GM23338 (cell line): ENCODE data around the gene RIC3. TPM values are rescaled to one million over a fixed set of nuclear protein-coding genes. Genes with fewer than 3 reads are reported as not detected.

ENCODE experiments used
- NANOG ChIP-seq: IDR thresholded peaks from 2 replicates; pipeline ENCODE4 v1.6.1; 2016; ENCODE audit warnings: antibody characterized with exemption, borderline replicate concordance
- polyA plus RNA-seq: library from polyadenylated mRNA; unstranded; fragments of >200 nt; fragmentation: Nextera tagmentation; extraction: Ambion mirVana; gene quantifications from 2 replicates; pipeline ENCODE4 v1.2.1, GENCODE V29; 2016
- total RNA-seq: library from RNA; depleted of rRNA; stranded (reverse); fragments of >200 nt; shearing (Covaris generic); gene quantifications from 2 replicates; pipeline ENCODE4 v1.2.3, GENCODE V29; 2014
- TF ChIP-seq, protein P1 (sequence below): fragments of 250-450 bp; sonication (Bioruptor Pico); IDR thresholded peaks from 2 replicates; pipeline ENCODE4 v1.5.0; 2020; ENCODE audit warnings: mild to moderate bottlenecking, moderate library complexity
- TF ChIP-seq, protein P2 (sequence below): IDR thresholded peaks from one replicate; pipeline ENCODE4 v1.6.1; 2018; ENCODE audit warnings: antibody characterized with exemption; ENCODE audit not compliant: unreplicated experiment
- TF ChIP-seq, protein P3 (sequence below), 2 experiments: fragments of 200-600 bp in 1 of 2; sonication (generic) in 1 of 2; conservative IDR thresholded peaks; 2 replicates each; pipeline versions ENCODE4 v1.5.1 to v1.6.1; 2016 to 2017; ENCODE audit warnings: antibody characterized with exemption in 2 of 2, low read depth in 2 of 2, mild to moderate bottlenecking in 2 of 2, moderate library complexity in 1 of 2

RIC3 gene
- total and polyA plus RNA-seq, 2 experiments from 2014 or later = 17.8 to 21.3 TPM

DNA sequence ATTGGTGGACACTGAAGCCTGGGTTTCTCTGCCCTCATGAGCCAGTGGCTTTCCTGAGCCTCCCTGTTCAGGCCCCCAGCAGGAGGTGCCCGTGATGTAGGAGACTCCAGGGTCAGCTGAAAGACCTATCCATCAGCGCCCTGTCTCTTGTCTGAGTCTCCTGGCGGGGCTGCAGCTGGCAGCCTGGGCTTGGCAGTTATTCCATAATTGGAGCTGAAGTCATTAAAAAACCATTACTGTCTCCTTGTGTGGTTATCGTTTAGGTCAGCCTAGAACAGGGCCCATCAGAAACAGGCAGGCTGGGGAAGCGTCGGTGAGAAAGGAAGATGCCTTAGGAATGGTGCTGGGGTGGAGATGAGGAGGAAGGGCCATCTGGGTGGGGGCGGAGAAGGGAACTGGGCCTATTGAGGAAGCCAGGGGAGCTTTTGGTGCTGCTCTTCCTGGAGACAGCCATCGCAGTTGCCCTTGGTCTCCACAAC is 82.8 kb downstream of the RIC3 start (continued):
- TF ChIP-seq, protein P1, sequence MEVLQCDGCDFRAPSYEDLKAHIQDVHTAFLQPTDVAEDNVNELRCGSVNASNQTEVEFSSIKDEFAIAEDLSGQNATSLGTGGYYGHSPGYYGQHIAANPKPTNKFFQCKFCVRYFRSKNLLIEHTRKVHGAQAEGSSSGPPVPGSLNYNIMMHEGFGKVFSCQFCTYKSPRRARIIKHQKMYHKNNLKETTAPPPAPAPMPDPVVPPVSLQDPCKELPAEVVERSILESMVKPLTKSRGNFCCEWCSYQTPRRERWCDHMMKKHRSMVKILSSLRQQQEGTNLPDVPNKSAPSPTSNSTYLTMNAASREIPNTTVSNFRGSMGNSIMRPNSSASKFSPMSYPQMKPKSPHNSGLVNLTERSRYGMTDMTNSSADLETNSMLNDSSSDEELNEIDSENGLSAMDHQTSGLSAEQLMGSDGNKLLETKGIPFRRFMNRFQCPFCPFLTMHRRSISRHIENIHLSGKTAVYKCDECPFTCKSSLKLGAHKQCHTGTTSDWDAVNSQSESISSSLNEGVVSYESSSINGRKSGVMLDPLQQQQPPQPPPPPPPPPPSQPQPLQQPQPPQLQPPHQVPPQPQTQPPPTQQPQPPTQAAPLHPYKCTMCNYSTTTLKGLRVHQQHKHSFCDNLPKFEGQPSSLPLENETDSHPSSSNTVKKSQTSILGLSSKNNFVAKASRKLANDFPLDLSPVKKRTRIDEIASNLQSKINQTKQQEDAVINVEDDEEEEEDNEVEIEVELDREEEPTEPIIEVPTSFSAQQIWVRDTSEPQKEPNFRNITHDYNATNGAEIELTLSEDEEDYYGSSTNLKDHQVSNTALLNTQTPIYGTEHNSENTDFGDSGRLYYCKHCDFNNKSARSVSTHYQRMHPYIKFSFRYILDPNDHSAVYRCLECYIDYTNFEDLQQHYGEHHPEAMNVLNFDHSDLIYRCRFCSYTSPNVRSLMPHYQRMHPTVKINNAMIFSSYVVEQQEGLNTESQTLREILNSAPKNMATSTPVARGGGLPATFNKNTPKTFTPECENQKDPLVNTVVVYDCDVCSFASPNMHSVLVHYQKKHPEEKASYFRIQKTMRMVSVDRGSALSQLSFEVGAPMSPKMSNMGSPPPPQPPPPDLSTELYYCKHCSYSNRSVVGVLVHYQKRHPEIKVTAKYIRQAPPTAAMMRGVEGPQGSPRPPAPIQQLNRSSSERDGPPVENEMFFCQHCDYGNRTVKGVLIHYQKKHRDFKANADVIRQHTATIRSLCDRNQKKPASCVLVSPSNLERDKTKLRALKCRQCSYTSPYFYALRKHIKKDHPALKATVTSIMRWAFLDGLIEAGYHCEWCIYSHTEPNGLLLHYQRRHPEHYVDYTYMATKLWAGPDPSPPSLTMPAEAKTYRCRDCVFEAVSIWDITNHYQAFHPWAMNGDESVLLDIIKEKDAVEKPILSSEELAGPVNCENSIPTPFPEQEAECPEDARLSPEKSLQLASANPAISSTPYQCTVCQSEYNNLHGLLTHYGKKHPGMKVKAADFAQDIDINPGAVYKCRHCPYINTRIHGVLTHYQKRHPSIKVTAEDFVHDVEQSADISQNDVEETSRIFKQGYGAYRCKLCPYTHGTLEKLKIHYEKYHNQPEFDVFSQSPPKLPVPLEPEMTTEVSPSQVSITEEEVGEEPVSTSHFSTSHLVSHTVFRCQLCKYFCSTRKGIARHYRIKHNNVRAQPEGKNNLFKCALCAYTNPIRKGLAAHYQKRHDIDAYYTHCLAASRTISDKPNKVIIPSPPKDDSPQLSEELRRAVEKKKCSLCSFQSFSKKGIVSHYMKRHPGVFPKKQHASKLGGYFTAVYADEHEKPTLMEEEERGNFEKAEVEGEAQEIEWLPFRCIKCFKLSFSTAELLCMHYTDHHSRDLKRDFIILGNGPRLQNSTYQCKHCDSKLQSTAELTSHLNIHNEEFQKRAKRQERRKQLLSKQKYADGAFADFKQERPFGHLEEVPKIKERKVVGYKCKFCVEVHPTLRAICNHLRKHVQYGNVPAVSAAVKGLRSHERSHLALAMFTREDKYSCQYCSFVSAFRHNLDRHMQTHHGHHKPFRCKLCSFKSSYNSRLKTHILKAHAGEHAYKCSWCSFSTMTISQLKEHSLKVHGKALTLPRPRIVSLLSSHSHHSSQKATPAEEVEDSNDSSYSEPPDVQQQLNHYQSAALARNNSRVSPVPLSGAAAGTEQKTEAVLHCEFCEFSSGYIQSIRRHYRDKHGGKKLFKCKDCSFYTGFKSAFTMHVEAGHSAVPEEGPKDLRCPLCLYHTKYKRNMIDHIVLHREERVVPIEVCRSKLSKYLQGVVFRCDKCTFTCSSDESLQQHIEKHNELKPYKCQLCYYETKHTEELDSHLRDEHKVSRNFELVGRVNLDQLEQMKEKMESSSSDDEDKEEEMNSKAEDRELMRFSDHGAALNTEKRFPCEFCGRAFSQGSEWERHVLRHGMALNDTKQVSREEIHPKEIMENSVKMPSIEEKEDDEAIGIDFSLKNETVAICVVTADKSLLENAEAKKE = no peak
- TF ChIP-seq, protein P2, sequence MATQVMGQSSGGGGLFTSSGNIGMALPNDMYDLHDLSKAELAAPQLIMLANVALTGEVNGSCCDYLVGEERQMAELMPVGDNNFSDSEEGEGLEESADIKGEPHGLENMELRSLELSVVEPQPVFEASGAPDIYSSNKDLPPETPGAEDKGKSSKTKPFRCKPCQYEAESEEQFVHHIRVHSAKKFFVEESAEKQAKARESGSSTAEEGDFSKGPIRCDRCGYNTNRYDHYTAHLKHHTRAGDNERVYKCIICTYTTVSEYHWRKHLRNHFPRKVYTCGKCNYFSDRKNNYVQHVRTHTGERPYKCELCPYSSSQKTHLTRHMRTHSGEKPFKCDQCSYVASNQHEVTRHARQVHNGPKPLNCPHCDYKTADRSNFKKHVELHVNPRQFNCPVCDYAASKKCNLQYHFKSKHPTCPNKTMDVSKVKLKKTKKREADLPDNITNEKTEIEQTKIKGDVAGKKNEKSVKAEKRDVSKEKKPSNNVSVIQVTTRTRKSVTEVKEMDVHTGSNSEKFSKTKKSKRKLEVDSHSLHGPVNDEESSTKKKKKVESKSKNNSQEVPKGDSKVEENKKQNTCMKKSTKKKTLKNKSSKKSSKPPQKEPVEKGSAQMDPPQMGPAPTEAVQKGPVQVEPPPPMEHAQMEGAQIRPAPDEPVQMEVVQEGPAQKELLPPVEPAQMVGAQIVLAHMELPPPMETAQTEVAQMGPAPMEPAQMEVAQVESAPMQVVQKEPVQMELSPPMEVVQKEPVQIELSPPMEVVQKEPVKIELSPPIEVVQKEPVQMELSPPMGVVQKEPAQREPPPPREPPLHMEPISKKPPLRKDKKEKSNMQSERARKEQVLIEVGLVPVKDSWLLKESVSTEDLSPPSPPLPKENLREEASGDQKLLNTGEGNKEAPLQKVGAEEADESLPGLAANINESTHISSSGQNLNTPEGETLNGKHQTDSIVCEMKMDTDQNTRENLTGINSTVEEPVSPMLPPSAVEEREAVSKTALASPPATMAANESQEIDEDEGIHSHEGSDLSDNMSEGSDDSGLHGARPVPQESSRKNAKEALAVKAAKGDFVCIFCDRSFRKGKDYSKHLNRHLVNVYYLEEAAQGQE = no peak
- no peak for TF ChIP-seq NANOG
- TF ChIP-seq, protein P3, sequence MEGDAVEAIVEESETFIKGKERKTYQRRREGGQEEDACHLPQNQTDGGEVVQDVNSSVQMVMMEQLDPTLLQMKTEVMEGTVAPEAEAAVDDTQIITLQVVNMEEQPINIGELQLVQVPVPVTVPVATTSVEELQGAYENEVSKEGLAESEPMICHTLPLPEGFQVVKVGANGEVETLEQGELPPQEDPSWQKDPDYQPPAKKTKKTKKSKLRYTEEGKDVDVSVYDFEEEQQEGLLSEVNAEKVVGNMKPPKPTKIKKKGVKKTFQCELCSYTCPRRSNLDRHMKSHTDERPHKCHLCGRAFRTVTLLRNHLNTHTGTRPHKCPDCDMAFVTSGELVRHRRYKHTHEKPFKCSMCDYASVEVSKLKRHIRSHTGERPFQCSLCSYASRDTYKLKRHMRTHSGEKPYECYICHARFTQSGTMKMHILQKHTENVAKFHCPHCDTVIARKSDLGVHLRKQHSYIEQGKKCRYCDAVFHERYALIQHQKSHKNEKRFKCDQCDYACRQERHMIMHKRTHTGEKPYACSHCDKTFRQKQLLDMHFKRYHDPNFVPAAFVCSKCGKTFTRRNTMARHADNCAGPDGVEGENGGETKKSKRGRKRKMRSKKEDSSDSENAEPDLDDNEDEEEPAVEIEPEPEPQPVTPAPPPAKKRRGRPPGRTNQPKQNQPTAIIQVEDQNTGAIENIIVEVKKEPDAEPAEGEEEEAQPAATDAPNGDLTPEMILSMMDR (conservative IDR thresholded peaks at IDR 0.05; ENCODE audit: low read depth in 2 of 2) = no peak
